ENCODE results near the gene CHMP3. TPM values are rescaled to one million over a fixed set of nuclear protein-coding genes. Genes with fewer than 3 reads are reported as not detected.
"Not testable (repeated sequence)": the region's sequence is repeated elsewhere in the genome, so short reads cannot be mapped to it uniquely, and the experiment has no call there.

Gene CHMP3
- total RNA-seq, 1 donor from 2014 or later, result 87.6 TPM

GRCh38 chr2:86549963-86550725, 13.1 kb downstream of the CHMP3 start:
- DNase-seq (ENCODE audit: low read depth, low spot score), result not testable (repeated sequence)

GRCh38 chr2:86549440-86549839, 13.8 kb downstream of the CHMP3 start:
- not testable (repeated sequence) for DNase-seq (ENCODE audit: low read depth, low spot score)

- DNase-seq (ENCODE audit: low read depth, low spot score), result not testable (repeated sequence)
Measured at GRCh38 chr2:86548913-86549396, 14.3 kb downstream of the CHMP3 start.

GRCh38 chr2:86548165-86548912, 14.9 kb downstream of the CHMP3 start:
- not testable (repeated sequence) for DNase-seq (ENCODE audit: low read depth, low spot score)

DNA sequence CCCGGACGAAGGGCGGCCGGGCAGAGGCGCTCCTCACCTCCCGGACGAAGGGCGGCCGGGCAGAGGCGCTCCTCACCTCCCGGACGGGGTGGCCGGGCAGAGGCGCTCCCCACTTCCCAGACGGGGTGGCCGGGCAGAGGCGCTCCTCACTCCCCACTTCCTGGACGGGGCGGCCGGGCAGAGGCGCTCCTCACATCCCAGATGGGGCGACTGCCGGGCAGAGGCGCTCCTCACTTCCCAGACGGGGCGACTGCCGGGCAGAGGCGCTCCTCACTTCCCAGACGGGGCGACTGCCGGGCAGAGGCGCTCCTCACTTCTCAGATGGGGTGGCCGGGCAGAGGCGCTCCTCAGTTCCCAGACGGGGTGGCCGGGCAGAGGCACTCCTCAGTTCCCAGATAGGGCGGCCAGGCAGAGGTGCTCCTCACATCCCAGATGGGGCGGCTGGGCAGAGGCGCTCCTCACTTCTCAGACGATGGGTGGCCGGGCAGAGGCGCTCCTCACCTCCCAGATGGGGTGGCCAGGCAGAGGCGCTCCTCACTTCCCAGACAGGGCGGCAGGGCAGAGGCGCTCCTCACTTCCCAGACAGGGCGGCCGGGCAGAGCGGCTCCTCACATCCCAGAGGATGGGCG, 17.8 kb downstream of the CHMP3 start:
- not testable (repeated sequence) for DNase-seq (ENCODE audit: low read depth, low spot score)

GRCh38 chr2:86544278-86545099, 18.8 kb downstream of the CHMP3 start:
- DNase-seq (ENCODE audit: low read depth, low spot score), result not testable (repeated sequence)

- no peak for DNase-seq (ENCODE audit: low read depth, low spot score)
Measured at GRCh38 chr2:86543793-86544192, 19.4 kb downstream of the CHMP3 start.

GRCh38 chr2:86543335-86543734, 19.9 kb downstream of the CHMP3 start:
- DNase-seq (ENCODE audit: low read depth, low spot score), result no peak

DNA sequence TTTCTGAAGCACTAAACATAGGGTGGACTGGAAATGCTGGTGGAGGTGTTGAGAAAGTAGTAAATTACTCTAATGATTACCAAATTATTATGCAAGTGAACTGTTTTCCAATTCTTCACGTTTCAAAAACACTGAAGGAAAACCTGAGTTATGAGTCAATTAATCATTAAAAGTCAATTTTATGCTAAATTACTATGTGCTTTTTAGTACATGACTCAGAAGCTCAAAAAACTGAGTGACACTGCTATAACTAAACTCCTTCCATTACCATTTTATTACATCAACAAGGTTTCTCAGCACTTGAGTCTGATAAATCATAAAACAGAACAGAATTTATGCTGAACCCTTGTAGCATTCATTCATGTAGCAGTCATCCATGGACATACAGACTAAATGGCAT, 20.4 kb downstream of the CHMP3 start:
- DNase-seq (ENCODE audit: low read depth, low spot score), result no peak

- no peak for DNase-seq (ENCODE audit: low read depth, low spot score)
Measured at GRCh38 chr2:86541334-86541733, 21.9 kb downstream of the CHMP3 start.

- DNase-seq (ENCODE audit: low read depth, low spot score), result no peak
Measured at GRCh38 chr2:86533589-86533988, 29.7 kb downstream of the CHMP3 start.

GRCh38 chr2:86525421-86526340, 37.6 kb downstream of the CHMP3 start:
- DNase-seq (ENCODE audit: low read depth, low spot score), result no peak

GRCh38 chr2:86523491-86523890, 39.8 kb downstream of the CHMP3 start:
- no peak for DNase-seq (ENCODE audit: low read depth, low spot score)

GRCh38 chr2:86522711-86523110, 40.5 kb downstream of the CHMP3 start:
- no peak for DNase-seq (ENCODE audit: low read depth, low spot score)

DNA sequence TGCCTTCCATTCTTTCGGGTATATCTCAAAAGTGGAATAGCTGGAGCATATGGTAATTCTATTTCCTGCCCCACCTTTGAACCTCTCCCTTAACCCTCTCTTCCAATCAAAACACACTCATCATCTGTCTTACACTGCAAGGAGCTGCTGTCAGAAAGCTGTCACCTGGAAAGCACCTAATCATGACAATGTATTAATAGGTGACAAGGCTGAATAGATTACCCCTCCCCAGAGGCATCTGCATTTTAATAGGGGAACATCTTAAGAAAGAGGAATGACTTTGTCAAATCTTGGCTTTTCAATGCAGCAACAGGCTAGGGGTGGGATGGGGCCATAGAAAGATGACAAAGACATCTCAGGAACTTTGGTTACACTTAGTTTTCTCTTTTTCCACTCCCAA, 41.3 kb downstream of the CHMP3 start:
- DNase-seq (ENCODE audit: low read depth, low spot score), result no peak

- DNase-seq (ENCODE audit: low read depth, low spot score), result no peak
Measured at GRCh38 chr2:86520153-86520552, 43.1 kb downstream of the CHMP3 start.

DNA sequence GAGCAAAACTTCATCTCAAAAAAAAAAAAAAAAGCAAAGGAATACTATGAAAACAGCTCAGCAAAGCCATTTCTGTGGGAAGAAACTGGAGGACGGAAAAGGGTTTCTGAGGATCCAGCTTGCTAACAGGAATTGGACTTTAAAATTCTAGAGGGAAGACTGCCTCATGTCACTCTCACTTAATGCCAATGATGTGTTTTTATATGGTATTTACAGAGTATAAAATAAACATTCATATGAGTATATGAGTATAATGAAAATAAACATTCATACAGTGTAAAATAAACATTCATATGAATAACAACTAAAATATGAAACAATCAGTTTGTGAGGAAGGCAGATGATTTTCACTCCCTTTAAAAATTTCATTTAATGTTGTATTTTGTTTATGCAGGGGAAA, 43.9 kb downstream of the CHMP3 start:
- DNase-seq (ENCODE audit: low read depth, low spot score), result no peak

GRCh38 chr2:86518481-86518880, 44.8 kb downstream of the CHMP3 start:
- no peak for DNase-seq (ENCODE audit: low read depth, low spot score)

GRCh38 chr2:86513948-86514660, 49.1 kb downstream of the CHMP3 start:
- DNase-seq (ENCODE audit: low read depth, low spot score), result no peak

- DNase-seq (ENCODE audit: low read depth, low spot score), result no peak
Measured at GRCh38 chr2:86512892-86513291, 50.4 kb downstream of the CHMP3 start.
